Bone marrow (tissue), 2 donors: ENCODE data around the gene LRMDA.

Source experiments
- DNase-seq, 2 donors: peaks; one replicate each; lab custom pipeline; 2025; lab: John Stamatoyannopoulos, UW

LRMDA gene

GRCh38 chr10:75541411-75541810 lies 110.0 kb downstream of the LRMDA start:
- DNase-seq, result no peak

- no peak for DNase-seq
Observed at GRCh38 chr10:75542084-75542483, 110.7 kb downstream of the LRMDA start.

GRCh38 chr10:75542906-75543305 lies 111.5 kb downstream of the LRMDA start:
- DNase-seq, result no peak

- DNase-seq, result no peak
Observed at GRCh38 chr10:75544386-75544785, 113.0 kb downstream of the LRMDA start.

GRCh38 chr10:75544993-75545706 lies 113.7 kb downstream of the LRMDA start:
- no peak for DNase-seq

- no peak for DNase-seq
Observed at GRCh38 chr10:75546004-75546403, 114.6 kb downstream of the LRMDA start.

- no peak for DNase-seq
Observed at GRCh38 chr10:75547391-75548298, 116.2 kb downstream of the LRMDA start.

GRCh38 chr10:75548356-75548755 lies 116.9 kb downstream of the LRMDA start:
- no peak for DNase-seq

- no peak for DNase-seq
Observed at GRCh38 chr10:75550191-75550590, 118.8 kb downstream of the LRMDA start.

GRCh38 chr10:75552171-75552570 lies 120.7 kb downstream of the LRMDA start:
- no peak for DNase-seq

- no peak for DNase-seq
Observed at GRCh38 chr10:75553550-75553949, 122.1 kb downstream of the LRMDA start.

- DNase-seq, result no peak
Observed at GRCh38 chr10:75555323-75555722, 123.9 kb downstream of the LRMDA start.

- no peak for DNase-seq
Observed at GRCh38 chr10:75556320-75556719, 124.9 kb downstream of the LRMDA start.

GRCh38 chr10:75565286-75566251 lies 134.1 kb downstream of the LRMDA start:
- DNase-seq, result no peak

- no peak for DNase-seq
Observed at GRCh38 chr10:75568450-75569130, 137.2 kb downstream of the LRMDA start.

GRCh38 chr10:75569506-75569905 lies 138.1 kb downstream of the LRMDA start:
- DNase-seq, result no peak

GRCh38 chr10:75572478-75572877 lies 141.1 kb downstream of the LRMDA start:
- DNase-seq, result no peak

- DNase-seq, result no peak
Observed at GRCh38 chr10:75575940-75576339, 144.5 kb downstream of the LRMDA start.

GRCh38 chr10:75582102-75582501 lies 150.7 kb downstream of the LRMDA start:
- DNase-seq, result no peak

- DNase-seq, result no peak
Observed at GRCh38 chr10:75585294-75585693, 153.9 kb downstream of the LRMDA start.

- DNase-seq, result no peak
Observed at GRCh38 chr10:75586814-75587213, 155.4 kb downstream of the LRMDA start.
